Activated CD8-positive, alpha-beta memory T cell treated with anti-CD3 and anti-CD28 coated beads, Interleukin-2, amount 50 U/mL, for 1 hour (primary cell): ENCODE measurements around the gene MOV10L1.
"Not testable (repeated sequence)": the region's sequence is repeated elsewhere in the genome, so short reads cannot be mapped to it uniquely, and the experiment has no call there.

ENCODE experiments used
- DNase-seq: peaks from one replicate; pipeline ENCODE4 v3.0.0-alpha.2; 2020; ENCODE audit errors: extremely low read depth

Gene MOV10L1

GRCh38 chr22:50203288-50203687 lies 113.5 kb downstream of the MOV10L1 start:
- no peak for DNase-seq

- DNase-seq: no peak
These were observed 114.8 kb downstream of the MOV10L1 start for GRCh38 chr22:50204571-50204970.

GRCh38 chr22:50204998-50205397 lies 115.2 kb downstream of the MOV10L1 start:
- DNase-seq: not testable (repeated sequence)

GRCh38 chr22:50205781-50206569 lies 116.2 kb downstream of the MOV10L1 start:
- no peak for DNase-seq

GRCh38 chr22:50206599-50206998 lies 116.8 kb downstream of the MOV10L1 start:
- no peak for DNase-seq

GRCh38 chr22:50207383-50208140 lies 117.8 kb downstream of the MOV10L1 start:
- DNase-seq: no peak

DNA sequence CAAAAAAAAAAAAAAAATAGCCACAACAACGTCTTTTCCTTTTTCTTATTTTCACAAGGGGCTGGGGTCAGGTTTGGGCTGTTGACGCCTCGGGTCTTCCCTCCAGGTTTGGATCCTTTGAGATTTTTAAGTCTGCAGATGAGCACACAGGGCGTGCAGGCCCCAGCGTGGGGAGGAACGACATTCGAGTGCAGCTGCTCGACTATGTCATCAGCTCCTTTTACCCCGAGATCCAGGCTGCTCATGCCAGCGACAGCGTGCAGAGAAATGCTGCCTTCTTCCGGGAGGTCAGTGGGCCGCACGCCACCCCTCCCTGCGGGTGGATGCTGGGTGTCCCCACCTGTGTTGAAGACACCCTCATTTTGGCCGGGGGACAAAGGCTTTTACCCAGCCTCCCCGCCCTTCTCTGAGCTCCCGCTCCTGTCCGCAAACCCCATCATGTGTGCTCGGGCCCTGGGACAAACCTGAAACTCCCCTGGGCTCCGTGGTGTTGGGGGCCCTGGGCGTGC lies 118.7 kb downstream of the MOV10L1 start:
- DNase-seq: no peak

- no peak for DNase-seq
These were observed 119.4 kb downstream of the MOV10L1 start for GRCh38 chr22:50208939-50209892.

GRCh38 chr22:50209893-50210292 lies 120.1 kb downstream of the MOV10L1 start:
- peak; percentile 45 for DNase-seq

- DNase-seq: no peak
These were observed 120.8 kb downstream of the MOV10L1 start for GRCh38 chr22:50210378-50211139.

DNA sequence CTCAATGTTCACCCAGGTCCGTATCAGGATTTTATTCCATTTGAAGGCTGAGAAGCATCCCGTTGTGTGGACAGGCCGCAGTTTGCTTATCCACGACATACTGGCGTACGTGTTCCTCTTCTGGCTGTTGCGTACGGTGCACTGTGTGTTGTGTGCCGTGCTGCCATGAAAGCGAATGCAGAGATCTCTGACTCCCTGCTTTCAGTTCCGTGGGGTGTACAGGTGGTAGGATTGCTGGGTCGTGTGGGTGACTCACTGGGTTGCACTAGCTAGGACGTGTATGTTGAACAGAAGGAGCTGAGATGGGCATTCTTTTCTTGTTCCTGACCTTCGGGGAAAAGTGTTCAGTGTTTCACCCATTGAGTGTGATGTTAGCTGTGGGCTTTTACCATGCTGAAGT lies 121.3 kb downstream of the MOV10L1 start:
- no peak for DNase-seq
